GM12892 (cell line): ENCODE data around the gene CFAP69.

ENCODE experiments used
- POLR2A ChIP-seq: IDR thresholded peaks from 2 replicates; pipeline ENCODE4 v1.6.1; 2011; ENCODE audit warnings: low read depth, low read length, control low read depth
- POLR2AphosphoS5 ChIP-seq: IDR thresholded peaks from 2 replicates; pipeline ENCODE4 v1.6.1; 2011; ENCODE audit warnings: low read depth, low read length, control low read depth

DNA sequence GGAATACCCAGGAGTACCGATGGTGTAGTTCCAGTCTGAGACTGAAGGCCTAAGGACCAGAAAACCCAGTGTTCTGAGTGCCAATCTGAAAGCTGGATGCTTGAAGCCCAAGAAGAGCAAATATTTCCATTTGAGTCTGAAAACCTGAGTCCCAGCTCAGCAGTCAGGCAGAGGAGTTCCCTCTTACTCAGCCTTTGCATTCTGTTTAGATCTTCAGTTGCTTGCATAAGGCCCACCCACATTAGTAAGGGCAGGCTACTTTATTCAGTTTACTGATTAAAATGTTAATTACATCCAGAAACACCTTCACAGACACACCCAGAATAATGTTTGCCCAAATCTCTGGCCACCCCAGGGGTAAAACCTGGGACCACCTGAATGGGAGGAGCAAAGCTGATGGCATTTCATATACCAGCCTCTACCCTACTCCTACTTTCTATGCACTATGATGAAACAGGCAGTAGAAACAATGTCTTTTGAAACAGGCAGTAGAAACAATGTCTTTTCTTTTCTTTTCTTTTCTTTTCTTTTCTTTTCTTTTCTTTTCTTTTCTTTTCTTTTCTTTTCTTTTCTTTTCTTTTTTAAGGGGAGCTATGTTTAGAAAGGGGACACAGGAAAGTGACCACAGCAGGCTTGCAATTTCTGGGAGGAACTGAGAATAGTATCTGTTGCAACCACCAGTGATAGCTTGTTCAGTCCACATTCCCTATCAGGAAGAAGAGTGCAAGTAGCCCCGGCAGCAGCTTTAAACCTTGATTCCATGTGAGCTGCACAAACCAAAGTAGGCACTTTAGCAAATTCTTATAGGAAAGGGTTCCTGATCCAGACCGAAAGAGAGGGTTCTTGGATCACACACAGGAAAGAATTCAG is 45.5 kb downstream of the CFAP69 start:
- no peak for TF ChIP-seq POLR2AphosphoS5
- no peak for TF ChIP-seq POLR2A
